Loucy (cell line): Measurements from ENCODE around the gene CDH4.

Source experiments
- CTCF ChIP-seq: fragments of 200-600 bp; sonication (generic); conservative IDR thresholded peaks from 2 replicates; pipeline ENCODE4 v1.5.1; 2014; ENCODE audit warnings: mild to moderate bottlenecking, antibody characterized with exemption, low read length
- EZH2phosphoT487 ChIP-seq: fragments of 200-600 bp; IDR thresholded peaks from 2 replicates; pipeline ENCODE4 v1.6.1; 2018; ENCODE audit warnings: antibody characterized with exemption, mild to moderate bottlenecking, moderate library complexity, borderline replicate concordance

GRCh38 chr20:61420781-61421180 lies 168.7 kb downstream of the CDH4 start:
- TF ChIP-seq CTCF, result no peak
- TF ChIP-seq EZH2phosphoT487, result no peak
